GM12872 (cell line): ENCODE measurements around the gene NRP1.

Source experiments
- TF ChIP-seq, protein P1 (sequence below): IDR thresholded peaks from 3 replicates; pipeline ENCODE4 v1.5.1; 2011; ENCODE audit warnings: low read depth, mild to moderate bottlenecking, low read length, moderate library complexity; ENCODE audit not compliant: insufficient read depth

The NRP1 gene

DNA sequence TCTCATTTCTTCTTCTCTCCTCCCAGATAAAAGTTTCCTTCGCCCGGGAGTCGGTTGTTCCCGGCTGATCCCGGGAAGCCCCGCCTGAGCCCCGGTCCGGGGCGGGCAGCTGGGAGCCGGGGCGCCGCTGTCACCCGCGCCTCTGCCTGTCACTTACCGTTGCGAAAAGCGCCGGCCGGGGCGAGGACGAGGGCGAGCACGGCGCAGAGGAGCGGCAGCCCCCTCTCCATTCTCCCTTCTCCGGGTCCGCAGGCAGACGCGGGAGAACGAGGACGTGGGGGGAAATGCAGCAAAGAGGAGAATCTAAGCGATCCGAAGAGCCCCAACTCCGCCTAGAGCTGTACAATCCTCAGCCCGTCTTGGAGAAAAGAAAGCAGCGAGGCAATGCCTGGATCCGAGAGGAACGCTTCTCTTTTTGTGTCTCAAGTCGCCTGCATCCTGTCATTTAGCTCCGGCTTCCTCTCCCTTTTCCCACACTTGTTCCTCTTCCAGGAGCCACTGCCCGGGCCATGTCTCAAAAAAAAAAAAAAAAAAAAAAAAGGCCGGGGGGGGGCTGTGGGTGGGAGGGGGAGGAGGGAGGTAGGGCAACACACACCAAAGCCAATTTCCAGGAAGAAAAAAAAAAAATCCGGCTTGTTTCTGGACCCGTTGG is at the start of gene NRP1:
Gene NRP1 (minus strand): TSS at position 515 of the 652 bp plus-strand sequence. CDS start 285 bp downstream, at position 230.
- TF ChIP-seq, protein P1, sequence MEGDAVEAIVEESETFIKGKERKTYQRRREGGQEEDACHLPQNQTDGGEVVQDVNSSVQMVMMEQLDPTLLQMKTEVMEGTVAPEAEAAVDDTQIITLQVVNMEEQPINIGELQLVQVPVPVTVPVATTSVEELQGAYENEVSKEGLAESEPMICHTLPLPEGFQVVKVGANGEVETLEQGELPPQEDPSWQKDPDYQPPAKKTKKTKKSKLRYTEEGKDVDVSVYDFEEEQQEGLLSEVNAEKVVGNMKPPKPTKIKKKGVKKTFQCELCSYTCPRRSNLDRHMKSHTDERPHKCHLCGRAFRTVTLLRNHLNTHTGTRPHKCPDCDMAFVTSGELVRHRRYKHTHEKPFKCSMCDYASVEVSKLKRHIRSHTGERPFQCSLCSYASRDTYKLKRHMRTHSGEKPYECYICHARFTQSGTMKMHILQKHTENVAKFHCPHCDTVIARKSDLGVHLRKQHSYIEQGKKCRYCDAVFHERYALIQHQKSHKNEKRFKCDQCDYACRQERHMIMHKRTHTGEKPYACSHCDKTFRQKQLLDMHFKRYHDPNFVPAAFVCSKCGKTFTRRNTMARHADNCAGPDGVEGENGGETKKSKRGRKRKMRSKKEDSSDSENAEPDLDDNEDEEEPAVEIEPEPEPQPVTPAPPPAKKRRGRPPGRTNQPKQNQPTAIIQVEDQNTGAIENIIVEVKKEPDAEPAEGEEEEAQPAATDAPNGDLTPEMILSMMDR: no peak

DNA sequence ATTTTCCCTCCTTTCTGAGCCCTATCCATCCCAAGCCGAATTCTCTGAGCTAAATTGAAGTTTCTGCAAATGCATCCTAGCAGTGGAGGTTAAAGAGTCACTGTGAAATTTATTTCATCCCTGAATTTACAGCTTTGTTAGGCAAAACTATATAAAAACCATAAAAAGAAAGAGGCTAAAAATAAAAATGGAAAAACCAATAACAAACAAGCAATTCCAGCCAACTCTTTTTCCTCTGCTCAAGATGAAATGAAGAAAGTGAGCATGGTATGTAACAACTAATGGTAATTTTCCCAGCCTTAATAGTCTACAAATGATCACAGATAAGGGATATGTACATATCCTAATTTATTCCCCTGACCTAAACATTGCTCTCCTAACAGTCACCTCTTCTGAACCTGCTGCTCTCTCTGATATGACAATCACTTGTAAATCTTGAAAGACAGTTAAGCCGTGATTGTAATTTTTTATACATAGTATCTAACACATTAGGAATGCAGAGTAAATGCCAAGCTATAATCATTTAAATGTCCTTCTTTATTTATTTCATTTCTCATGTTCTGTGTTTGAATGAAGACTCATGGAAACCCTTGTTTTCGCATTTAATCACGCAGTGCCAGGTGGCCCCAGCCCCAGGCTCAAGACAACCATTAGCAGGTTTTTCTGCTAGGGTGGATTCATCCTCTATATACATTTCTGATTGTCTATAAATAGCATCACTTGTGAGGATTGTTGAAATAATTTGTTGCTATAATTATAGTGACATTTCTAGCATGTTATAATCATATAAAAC is 48.6 kb upstream of the NRP1 start:
- TF ChIP-seq, protein P1: no peak

DNA sequence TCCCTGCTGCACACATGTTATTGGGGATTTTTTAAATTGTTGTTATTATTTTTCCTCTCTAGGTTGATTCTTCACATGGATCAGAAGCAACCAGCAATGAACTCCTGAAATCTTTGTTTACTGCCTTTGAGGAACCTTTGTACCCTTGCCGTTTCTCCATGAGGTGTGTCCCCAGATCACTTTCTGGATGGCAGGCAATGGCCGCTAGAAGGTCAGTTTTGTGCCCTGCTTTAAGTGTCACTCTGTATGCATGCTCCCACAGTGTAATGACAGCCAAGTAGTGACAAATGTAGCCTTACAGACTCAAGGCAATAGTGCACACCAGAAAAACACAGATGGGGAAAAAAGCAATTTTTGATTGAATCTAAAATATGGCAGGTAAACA is 47.7 kb upstream of the NRP1 start:
- TF ChIP-seq, protein P1: no peak

DNA sequence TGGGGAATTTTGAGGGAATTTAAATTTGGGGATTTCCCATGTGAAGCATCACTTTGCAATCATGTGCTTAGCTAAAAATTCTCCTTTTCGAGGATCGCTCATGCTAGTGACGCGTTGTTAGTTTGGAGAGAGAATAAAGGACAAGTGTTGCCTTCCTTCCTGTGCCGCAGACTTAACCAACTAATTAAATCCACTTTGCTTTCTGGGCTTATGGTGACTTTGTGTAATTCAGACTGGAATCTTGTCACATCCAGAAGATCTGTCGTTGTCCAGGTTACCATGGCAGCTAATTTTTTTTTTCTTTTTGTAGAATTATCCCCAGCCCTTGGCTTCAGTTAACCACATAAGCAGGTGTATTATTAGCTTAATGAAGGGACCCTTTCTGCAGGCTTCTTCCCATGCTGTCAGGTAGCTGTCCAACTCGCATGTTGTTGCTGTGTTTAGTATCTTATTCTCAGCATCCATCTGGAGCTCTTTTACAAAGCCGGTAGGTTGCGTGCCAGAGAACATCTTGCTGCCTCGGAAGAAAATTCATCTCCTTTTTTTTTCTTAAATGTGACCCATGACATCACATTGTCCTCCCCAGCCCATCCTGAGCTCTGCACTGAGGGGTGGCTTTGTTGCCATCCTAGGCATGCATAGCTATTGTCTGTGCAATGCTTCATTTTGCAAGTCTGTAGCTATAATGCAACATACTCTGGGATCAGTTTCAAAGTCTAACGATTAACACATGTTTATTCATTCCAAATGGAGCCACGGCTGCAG is 47.2 kb upstream of the NRP1 start:
- TF ChIP-seq, protein P1: no peak

DNA sequence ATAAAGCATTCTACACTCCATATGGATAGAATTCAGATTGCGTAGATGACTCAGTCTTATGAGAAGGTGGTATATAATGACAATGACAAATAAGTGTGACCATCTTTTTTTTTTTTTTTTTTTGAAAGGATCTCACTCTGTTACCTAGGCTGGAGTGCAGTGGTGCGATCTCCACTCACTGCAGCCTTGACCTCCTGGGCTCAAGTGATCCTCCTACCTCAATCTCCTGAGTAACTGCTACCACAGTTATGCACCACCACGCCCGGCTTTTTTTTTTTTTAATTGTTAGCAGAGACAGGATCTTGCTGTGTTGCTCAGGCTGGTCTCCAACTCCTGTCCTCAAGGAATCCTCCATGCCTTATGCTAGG is 43.2 kb upstream of the NRP1 start:
- TF ChIP-seq, protein P1: no peak

DNA sequence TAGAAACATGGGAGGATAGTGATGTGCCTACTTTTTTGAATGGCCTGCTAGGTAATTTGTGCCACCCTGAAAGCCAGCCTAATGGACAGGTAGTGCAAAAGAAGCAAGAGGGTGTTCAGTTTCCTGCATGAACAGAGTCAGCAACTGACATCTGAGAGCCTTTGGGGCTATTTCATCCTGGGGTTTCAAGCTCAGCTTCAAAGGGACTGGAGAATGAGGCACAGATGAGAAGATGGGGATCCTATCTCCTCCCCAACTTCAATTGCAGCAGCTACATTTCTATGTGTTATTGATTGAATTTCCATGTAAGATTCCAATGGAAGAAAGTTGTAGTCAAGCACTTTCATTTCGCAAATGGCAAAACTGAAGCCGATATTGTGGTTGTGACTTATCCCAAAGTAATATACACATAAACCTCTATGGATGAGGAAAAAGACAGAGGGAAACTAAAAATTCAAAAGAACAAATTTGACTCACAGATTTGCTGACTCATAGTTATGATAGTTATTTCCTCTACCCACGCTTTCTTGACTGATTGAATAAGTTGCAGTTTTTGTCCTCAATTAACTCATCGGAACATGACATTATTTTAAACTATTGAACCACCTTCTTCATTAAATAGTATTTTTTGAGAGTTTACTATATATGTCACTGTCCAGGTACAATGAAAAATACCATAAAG is 42.6 kb upstream of the NRP1 start:
- TF ChIP-seq, protein P1: no peak

DNA sequence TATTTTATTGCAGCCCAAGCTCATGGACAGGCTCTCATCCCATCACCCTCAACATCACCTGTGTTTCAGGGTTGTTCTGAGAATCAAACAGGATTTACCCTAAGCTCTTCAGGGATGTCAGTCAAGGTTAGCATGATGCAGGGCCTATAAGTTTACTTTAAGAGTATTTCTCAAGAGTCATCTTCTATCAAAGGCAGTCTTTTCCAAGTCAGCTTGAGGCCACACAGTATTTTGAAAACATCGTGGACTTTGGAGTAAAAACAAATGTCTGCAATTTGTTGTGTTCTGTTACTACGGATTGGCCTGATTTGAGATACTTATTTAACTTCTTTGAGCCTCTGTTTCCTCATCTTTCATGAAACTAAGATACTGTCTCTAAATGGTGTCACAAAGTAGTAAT is 42.0 kb upstream of the NRP1 start:
- TF ChIP-seq, protein P1: no peak
